Measurements from ENCODE around the gene ATP1B3. TPM values are rescaled to one million over a fixed set of nuclear protein-coding genes. Genes with fewer than 3 reads are reported as not detected.

Gene ATP1B3
- polyA plus RNA-seq, 1 donor (not counting 4 experiments of a cell fraction or from before 2014, with no cell fraction given): 345 TPM

DNA sequence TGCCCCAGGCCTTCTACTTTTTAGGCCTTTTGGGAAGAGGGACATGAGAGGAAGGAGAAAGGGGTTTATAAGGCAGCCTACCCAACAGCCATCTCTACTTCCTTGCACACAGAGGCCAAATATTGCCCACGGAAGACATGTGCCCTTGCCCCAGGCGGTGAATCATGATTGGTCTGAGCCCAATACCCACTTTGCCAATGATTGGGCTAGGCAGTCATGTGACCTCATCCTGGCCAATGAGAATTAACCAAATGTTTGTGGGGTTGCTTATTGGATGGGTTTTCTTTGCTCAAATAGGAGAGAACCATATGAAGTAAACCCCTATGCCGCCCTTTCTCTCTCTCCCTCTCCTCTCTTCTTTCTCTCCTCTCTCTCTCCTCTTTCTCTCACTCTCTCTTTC, 42.2 kb upstream of the ATP1B3 start:
- no peak for TF ChIP-seq EZH2 (IDR thresholded peaks at IDR 0.05; ENCODE audit: low read length)
- TF ChIP-seq, protein P1, sequence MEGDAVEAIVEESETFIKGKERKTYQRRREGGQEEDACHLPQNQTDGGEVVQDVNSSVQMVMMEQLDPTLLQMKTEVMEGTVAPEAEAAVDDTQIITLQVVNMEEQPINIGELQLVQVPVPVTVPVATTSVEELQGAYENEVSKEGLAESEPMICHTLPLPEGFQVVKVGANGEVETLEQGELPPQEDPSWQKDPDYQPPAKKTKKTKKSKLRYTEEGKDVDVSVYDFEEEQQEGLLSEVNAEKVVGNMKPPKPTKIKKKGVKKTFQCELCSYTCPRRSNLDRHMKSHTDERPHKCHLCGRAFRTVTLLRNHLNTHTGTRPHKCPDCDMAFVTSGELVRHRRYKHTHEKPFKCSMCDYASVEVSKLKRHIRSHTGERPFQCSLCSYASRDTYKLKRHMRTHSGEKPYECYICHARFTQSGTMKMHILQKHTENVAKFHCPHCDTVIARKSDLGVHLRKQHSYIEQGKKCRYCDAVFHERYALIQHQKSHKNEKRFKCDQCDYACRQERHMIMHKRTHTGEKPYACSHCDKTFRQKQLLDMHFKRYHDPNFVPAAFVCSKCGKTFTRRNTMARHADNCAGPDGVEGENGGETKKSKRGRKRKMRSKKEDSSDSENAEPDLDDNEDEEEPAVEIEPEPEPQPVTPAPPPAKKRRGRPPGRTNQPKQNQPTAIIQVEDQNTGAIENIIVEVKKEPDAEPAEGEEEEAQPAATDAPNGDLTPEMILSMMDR (optimal IDR thresholded peaks at IDR 0.05 in 1 of 3, IDR thresholded peaks at IDR 0.05 in 1 of 3, conservative IDR thresholded peaks at IDR 0.05 in 1 of 3; ENCODE audit: extremely low read depth in 1 of 3, insufficient read depth in 2 of 3, low read length in 3 of 3): no peak
- Histone ChIP-seq H3K27me3 (ENCODE audit: control insufficient read depth, extremely low read depth, insufficient read depth, low read length) (no peaks in the 10 kb centered on the region), H3K4me3 (ENCODE audit: control insufficient read depth in 2 of 3, extremely low read depth in 1 of 3, insufficient read depth in 2 of 3, low read depth in 1 of 3, low read length in 3 of 3) (no peak overlapping the region), H3K4me2 (ENCODE audit: control insufficient read depth, extremely low read depth, insufficient read depth, low read depth, low read length) (no peak overlapping the region), H3K79me2 (ENCODE audit: control insufficient read depth, insufficient read depth, low read length) (no peaks in the 10 kb centered on the region), H3K9ac (ENCODE audit: control insufficient read depth, extremely low read depth, insufficient read depth, low read length) (no peak overlapping the region), H2AFZ (ENCODE audit: control insufficient read depth, low read length) (no peak overlapping the region), H3K27ac (ENCODE audit: control insufficient read depth, insufficient read depth, low read length) (no peak overlapping the region), H4K20me1 (ENCODE audit: control insufficient read depth, extremely low read depth, insufficient read depth, low read length) (no peaks in the 10 kb centered on the region), H3K9me1 (ENCODE audit: control insufficient read depth, extremely low read depth, insufficient read depth, low read length) (no peaks in the 10 kb centered on the region), H3K4me1 (ENCODE audit: control insufficient read depth, extremely low read depth, insufficient read depth, low read length) (peaks cover 20% of the 10 kb centered on the region), H3K36me3 (ENCODE audit: control insufficient read depth in 2 of 2, extremely low read depth in 1 of 2, insufficient read depth in 2 of 2, low read length in 2 of 2) (no peaks in the 10 kb centered on the region), H3K9me3 (ENCODE audit: control insufficient read depth, low read depth, low read length) (no peaks in the 10 kb centered on the region)
- dilution Hi-C loops (cut with MboI; ENCODE audit: extremely low pct_ligation_motif_present, low sequenced_read_pairs): no loop called here
- no peak for FAIRE-seq
- no peak for DNase-seq (ENCODE audit: low read depth, low spot score)

- H3K9me3 ChIP-seq (ENCODE audit: control insufficient read depth, low read depth, low read length): no peaks in the 10 kb centered on the region
- H2AFZ ChIP-seq (ENCODE audit: control insufficient read depth, low read length): no peak overlapping the region
- H3K9me1 ChIP-seq (ENCODE audit: control insufficient read depth, extremely low read depth, insufficient read depth, low read length): no peaks in the 10 kb centered on the region
- no peaks in the 10 kb centered on the region for H3K27me3 ChIP-seq (ENCODE audit: control insufficient read depth, extremely low read depth, insufficient read depth, low read length)
- no peaks in the 10 kb centered on the region for H3K36me3 ChIP-seq (ENCODE audit: control insufficient read depth in 2 of 2, extremely low read depth in 1 of 2, insufficient read depth in 2 of 2, low read length in 2 of 2)
- H3K9ac ChIP-seq (ENCODE audit: control insufficient read depth, extremely low read depth, insufficient read depth, low read length): no peak overlapping the region
- dilution Hi-C loops (cut with MboI; ENCODE audit: extremely low pct_ligation_motif_present, low sequenced_read_pairs): no loop called here
- H3K4me3 ChIP-seq (ENCODE audit: control insufficient read depth in 2 of 3, extremely low read depth in 1 of 3, insufficient read depth in 2 of 3, low read depth in 1 of 3, low read length in 3 of 3): no peak overlapping the region
- no peak overlapping the region for H3K4me2 ChIP-seq (ENCODE audit: control insufficient read depth, extremely low read depth, insufficient read depth, low read depth, low read length)
- H4K20me1 ChIP-seq (ENCODE audit: control insufficient read depth, extremely low read depth, insufficient read depth, low read length): no peaks in the 10 kb centered on the region
- no peak for DNase-seq (ENCODE audit: low read depth, low spot score)
- no peaks in the 10 kb centered on the region for H3K79me2 ChIP-seq (ENCODE audit: control insufficient read depth, insufficient read depth, low read length)
- no peak overlapping the region for H3K27ac ChIP-seq (ENCODE audit: control insufficient read depth, insufficient read depth, low read length)
- FAIRE-seq: no peak
- no peak for TF ChIP-seq EZH2 (IDR thresholded peaks at IDR 0.05; ENCODE audit: low read length)
- TF ChIP-seq, protein P1 (optimal IDR thresholded peaks at IDR 0.05 in 1 of 3, IDR thresholded peaks at IDR 0.05 in 1 of 3, conservative IDR thresholded peaks at IDR 0.05 in 1 of 3; ENCODE audit: extremely low read depth in 1 of 3, insufficient read depth in 2 of 3, low read length in 3 of 3): no peak
- peaks cover 11% of the 10 kb centered on the region for H3K4me1 ChIP-seq (ENCODE audit: control insufficient read depth, extremely low read depth, insufficient read depth, low read length)
Measured at GRCh38 chr3:141835557-141836229, 40.8 kb upstream of the ATP1B3 start.

All from keratinocyte (primary cell).